AG08395 (cell line): ENCODE results near the gene SPDYE4.

Source experiments
- DNase-seq: peaks from one replicate; pipeline ENCODE4 v3.0.0; 2012; ENCODE audit warnings: mixed read lengths, low spot score

SPDYE4 gene

DNA sequence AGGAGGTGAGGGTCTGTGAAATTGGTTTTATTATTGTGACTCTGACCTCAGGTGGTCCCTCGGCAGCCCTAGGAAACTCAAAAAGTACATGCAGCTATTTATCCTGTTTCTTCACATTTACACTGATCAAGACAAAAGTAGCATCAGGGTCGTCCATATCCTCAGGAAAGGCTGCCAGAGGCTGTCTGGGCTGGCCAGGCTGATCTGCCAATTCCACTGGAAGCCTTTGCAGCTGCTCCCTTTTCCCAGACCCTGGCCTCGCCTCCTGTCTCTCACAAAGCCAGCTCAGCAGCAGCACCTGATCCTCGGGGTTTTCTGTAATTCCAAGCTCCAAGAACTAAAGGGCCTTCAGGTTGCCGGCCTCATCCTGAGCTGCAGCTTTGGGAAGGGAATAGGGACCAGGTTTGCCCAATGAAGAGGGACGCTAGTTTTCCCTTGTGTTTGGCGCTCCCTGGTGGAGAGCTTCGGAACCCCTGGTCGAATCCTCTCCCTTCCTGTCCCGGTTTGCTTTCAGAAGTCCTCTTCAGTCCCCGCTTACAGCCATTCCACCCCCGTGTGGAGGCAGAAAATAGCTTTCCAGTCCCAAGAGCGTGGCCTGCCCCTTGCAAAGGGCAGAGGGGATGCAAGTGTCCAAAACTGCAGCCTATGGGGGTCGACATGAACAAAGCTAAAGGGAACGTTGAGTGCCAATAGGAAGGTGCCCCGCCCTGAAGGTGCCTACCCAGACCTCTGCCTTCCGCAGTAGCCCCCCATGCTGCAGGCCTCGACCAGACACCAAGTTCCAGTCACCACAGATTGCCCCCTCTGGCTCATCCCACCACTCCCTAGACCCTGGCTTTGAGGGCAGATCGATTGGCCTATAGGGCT, 27.4 kb upstream of the SPDYE4 start:
- DNase-seq, result peak; percentile 82

DNA sequence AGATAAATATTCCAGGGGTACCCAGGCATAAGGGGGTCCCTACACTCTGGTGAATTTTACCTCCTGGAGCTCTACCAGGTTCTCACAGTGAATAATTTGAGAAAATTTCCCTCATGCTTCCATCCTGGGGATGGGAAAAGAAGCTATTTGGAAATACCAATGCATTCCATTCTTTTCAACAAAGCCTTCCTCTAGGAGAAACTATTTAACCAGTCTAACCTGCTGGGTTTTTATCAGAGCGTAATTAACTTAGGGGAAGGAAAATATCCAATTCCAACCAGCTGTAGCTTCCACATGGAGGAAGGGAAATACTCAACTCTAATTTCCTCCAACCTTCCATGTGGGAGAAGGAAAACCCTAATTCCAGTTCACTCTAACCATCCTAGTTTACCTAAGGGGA, 23.8 kb upstream of the SPDYE4 start:
- no peak for DNase-seq

DNA sequence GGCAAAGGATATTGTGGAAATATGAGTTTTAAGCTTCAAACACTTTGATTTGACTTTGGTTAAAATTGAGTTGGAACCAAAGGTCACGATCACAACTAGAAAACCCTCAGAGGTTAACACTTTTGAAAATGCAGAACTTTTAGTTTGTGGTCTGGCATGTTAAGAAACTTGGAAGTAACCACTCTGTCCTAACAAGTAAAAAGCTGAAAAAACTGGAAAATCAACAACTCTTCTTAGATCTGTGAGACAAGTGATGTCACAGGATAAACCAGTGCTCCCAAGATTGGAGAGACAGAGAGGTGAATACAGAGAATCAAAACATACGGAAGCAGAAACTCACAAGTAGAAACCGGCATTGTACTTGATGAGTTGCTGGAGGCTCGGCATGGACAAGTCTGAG, 23.4 kb upstream of the SPDYE4 start:
- DNase-seq, result no peak

DNA sequence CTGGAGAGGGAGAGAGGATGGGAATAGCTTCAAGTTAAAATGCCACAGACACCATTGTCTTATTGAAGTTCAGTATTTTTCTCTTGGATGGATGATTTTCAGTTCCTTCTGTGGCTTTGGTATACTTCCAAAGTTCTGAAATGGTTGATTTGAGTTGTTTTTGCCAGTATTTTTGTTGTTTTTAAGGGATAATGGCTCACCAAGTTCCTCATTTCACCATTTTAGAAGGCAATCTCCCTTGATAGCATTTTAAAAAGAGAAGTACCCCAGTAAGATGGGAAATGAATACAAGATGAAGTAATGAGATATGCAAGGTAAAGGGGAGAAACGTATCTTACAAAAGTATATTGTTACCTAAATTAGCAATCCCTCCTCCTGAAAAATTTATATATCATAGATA, 18.5 kb upstream of the SPDYE4 start:
- no peak for DNase-seq

DNA sequence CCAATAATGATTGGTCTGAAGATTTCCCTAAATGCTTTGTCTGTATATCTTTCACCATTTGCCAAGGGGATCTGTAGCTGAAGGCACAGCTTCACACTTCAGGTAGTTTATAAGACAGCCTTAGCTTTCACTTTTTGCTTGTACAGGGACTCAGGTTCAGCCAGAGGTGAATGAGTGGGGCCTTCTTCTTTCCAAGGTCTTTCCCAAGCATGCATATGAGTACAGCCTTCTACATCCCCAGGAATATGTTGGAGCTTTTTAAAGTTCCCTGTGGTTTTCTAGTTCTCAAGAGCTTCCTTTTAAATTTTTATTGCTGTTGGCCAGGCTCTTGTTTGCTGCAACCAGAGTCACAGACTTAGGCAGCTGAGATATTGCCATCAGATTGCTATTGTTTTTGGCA, 17.9 kb upstream of the SPDYE4 start:
- no peak for DNase-seq

DNA sequence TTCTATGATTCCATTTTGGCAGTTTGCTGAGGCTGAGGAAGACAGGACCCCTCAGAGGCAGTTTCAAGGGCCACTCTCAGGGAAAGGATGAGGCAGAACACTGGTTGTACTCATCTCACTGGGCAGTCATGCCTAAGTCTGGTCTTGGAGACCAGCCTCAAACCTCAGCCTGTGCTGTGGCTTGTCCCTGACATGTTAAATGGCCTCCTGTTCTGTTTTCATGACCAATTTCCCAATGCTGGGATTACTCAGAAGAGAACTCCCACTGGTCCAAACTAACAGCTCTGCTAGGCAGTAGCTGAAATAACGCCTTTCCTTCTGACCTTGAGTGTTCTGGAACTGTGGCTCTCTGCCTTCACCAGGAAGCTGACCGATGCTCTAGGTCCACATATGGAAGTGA, 8.4 kb upstream of the SPDYE4 start:
- no peak for DNase-seq

DNA sequence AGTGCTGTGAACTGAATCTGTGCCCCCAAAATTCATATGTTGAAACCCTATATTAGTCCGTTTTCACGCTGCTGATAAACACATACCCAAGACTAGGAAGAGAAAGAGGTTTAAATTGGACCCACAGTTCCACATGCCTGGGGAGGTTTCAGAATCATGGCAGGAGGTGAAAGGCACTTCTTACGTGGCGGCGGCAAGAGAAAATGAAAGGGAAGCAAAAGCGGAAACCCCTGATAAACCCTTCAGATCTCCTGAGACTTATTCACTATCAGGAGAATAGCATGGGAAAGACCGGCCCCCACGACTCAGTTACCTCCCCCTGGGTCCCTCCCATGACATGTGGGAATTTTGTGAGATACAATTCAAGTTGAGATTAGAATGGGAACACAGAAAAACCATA, 3.7 kb upstream of the SPDYE4 start:
- DNase-seq, result no peak

DNA sequence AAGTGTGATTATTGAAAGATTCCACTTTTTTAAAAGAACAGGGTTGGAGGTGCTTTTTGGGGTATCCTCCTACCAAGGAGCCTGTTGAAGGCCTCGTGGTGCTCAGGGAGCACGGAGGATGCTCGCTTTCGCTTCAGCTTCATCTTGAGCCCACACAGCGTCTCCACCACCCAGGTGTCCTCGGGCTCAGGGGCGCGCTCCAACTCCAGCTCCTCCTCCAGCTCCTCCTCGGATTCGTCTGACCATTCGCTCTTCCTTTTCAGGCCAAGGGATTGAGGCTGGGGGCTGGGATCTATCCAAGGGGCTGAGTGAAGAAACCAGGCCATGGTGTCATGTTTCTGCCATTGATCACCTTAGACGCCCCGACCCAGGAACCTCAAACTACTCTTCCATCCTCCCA, 1.2 kb downstream of the SPDYE4 start:
- DNase-seq, result no peak

DNA sequence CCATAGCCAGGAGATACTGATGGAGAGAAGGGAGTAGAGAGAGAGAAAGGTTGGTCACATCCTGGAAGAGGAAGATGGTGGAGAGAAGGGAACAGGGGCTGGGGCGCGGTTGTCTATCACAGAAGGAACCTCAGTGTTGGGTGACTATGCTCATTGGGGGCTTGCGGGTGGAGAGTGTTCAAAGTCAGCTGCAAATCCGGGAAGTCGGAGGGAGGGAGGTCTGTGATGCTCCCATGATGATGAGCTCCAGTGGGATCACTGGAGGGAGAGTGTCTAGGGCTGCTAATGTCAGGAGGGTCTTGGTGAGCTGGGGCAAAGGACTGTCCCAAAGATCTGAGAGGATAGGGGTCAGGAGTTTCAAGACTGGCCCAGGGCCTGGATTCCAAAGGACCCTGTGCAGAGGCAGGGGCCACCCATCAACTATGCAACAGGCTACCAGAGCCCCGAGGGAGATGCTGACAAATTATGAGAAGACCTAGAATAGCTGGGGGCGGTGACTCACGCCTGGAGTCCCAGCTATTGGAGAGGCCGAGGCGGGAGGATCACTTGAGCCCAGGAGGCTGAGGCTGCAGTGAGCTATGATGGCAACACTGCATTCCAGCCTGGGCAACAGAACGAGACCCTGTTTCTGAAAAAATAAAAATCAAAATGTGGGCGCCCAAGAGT, 2.6 kb downstream of the SPDYE4 start:
- no peak for DNase-seq

DNA sequence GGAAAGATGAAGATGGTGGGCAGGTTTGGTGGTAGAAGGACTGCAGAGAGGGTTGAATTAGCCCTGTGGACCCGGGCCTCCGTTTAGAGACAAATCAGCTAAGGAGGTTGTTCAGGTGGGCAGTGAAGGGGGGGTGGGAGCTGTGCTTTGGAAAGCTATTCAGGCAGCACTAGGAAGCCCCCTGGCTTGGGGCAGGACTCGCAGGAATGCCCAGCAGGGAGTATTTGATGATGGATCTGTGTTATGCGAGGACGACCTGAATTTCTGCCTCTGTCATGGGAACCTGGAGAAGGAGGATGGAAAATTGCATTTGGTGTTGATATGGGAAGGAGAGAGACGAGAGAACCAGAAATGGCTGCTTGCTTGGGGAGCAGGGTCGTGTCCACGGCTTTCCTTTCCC, 3.5 kb downstream of the SPDYE4 start:
- no peak for DNase-seq

DNA sequence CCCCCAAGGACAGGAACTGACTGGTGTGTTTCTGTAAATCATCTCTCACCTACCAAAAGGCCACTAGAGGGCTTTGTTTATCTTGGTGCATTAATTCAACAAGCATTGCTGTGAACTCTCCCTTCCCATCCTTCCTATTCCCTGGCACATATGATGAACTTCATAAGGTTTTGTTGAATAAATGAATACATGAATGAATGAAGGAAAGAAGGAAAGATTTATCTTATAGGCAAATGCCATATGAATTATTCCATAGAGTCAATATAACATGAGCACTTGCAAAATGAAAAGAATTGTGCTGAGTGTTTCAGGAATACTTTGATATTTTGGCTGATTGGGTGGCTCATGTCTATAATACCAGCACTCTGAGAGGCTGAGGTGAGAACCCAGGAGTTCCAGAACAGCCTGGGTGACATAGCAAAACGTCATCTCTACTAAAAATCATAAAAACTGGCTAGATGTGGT, 4.3 kb downstream of the SPDYE4 start:
- peak; percentile 28 for DNase-seq

DNA sequence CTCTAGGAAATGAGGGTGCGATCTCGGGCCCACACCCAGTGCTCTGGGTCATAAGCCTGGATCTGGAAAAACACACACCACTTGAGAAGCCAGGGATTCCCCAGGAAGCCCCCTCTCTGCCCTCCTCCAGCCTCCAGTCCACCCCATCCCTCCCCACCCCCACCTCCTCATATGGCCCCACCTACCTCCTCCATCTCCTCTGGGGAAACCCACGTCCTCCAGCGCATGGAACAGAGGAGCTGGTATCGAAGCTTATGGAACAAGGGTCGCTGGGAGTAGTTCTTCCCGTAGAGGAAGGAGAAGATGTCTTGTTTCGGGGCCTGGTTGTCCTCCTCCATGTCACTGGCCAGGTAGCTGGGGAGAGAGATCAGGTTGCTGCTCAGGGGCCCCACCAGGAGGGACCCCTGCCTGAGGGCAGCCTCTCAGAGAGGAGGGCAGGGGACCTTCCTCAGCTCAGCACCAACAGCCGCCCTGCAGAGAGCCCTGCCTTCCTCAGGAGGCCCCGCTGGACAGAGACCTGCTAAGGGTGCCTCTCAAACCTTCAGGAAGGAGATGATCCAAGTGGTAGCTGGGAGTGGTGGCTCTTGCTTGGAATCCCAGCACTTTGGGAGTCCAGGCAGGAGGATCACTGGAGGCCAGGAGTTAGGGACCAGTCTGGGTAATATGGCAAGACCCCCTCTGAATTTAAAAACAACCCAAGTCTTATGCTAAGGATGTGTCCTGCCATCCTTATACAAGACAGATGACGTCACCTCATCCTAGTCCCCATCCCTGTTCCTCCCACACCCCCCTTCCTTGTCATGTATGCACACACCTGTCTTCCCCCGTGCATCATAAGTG, 5.0 kb downstream of the SPDYE4 start:
- no peak for DNase-seq

DNA sequence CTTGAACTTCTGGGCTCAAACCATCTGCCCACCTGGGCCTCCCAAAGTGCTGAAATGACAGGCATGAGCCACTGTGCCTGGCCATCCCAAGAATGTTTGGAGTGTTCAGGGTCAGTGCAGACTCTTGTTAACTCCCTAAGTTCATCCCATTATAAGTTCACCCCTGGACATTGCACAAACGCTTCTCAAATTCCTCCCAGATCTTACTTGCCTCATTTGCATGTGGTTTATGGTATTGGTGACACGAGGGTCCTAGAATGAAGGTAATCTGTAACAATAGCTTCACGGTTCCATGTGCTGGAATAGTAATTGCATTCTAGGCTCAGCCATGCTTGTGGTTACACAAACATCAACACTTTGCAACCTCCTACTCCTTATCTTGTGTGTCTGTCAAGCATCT, 8.7 kb downstream of the SPDYE4 start:
- DNase-seq, result no peak

DNA sequence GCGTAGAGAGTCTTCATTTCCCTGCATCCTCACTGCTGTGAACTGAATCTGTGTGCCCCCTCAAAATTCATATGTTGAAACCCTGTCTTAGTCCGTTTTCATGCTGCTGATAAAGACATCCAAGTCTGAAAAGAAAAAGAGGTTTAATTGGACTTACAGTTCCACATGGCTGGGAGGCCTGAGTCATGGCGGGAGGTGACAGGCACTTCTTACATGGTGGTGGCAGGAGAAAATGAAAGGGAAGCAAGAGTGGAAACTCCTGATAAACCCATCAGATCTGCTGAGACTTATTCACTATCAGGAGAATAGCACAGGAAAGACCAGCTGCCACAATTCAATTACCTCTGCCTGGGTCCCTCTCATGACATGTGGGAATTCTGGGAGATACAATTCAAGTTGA, 10.6 kb downstream of the SPDYE4 start:
- DNase-seq, result no peak

DNA sequence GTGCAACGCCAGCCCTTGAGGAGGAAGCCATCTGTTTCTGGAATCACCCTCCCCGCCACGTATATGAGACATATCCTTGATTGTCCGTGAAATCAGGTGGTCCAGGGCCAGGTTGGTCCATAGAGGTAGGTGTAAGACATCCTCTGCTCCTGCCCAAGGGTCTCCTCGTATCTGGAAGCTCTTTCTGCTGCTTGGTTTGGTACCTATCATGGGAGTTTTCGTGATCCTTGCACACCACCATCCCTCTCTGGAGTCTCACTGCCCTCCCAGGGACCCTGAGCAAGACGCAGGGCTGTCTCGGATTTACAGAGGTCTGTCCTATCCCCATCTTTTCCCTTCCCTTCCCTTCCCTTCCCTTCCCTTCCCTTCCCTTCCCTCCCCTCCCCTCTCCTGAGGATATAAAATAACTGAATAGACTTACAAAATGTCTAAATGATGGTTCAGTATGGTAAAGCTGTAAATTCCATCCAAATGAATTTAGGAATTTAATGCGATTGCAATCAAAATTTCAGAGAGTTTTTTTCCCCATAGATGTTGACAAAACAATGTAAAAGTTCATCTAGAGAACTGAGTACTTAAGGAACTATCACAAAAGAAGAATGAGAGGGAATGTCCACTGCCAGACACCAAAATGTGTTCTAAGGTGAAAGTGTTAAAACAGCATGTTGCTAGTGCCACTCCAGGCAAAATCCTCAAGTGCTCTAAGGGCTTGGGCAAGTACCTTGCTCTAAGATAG, 11.7 kb downstream of the SPDYE4 start:
- DNase-seq, result no peak

DNA sequence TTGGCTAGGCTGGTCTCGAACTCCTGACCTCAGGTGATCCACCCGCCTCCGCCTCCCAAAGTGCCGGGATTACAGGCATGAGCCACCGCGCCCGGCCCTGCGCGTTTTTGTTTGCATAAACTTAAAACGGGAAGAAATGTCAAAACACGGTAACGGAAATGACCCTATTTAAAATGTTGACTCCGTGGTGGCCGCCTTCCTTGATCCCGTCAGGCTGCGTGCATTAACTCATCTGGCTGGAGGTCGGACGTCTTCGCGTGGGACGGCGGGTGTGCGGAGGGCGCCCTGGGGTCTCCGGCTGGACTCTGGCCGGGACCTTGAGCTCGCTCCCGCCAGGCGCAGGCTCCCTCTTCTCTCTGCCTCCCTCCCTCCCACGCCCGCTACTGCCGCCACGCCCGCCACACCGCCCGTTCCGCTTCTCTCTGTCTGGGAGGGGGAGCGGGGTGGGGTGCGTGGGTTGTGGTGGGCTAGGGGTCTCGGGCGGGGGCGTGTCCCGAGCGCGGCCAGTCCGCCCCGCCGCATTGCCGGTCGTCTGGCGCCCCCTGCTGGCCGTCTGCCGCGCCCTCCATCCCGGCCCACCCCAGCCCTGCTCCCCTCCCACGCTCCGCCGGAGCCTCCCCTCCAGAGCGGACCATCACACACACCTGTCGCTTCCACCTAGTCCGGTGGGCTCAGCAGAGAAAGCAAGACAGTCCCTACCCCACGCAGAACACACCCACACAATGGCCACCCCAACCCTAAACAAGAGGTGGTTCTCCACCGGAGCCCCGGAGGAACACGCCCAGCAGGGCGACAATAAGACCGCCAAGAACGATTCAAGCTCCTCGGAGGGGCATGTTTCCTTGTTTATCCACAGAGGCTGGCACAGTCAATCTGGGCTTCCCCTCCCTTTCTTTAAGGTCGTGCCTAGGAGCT, 12.5 kb downstream of the SPDYE4 start:
- peak; percentile 81 for DNase-seq

DNA sequence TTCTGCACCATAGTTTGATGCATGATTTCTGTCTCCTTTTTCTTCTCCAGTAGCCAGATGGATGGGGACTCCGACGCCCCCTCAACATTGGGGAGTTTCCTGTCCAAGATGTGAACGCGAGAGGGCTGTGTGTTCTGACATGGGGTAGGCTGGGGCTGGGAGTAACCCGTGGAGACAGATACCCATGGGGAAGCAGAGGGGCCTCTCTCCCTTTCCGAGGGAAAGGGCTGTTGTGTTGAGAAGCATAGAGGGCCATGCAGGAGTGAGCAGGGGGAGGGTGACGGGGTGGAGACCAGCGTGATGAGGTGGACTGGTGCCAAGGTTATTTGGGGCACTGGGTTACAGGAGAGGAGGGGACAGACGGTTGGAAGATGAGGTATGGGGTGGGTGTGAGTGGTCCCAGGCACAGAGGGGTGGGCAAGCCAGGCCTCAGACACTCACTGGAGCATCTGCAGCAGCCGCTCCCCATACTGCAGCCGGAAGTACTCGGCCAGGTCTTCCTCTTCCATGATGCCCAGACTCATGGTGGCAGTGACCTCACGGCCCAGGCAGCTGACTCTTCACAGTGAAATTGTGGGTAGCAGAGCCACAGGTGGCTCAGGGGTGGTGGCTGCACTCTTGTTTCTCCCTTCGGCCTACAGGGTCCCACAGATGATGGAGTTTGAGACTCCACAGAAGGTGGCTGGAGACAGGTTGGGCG, 14.1 kb downstream of the SPDYE4 start:
- no peak for DNase-seq

DNA sequence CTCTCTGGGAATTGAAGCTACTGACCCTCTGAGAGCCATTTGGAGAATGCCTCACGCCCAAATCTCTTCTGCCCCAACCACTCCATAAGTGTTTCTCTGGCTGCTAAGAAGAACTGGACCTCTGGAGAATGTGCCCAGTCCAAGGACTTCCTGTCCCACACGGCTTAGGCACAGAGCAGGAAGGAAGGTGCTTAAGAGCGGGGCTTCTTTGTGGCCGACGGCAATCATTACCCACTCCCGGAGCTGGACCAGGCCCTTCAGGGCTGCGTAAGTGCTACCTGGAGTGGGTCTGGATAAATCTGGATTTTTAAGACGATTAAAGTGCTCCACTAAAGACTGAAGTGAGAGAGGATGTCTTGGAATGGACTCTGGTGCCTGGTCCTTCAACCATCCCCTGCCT, 15.5 kb downstream of the SPDYE4 start:
- DNase-seq, result no peak

DNA sequence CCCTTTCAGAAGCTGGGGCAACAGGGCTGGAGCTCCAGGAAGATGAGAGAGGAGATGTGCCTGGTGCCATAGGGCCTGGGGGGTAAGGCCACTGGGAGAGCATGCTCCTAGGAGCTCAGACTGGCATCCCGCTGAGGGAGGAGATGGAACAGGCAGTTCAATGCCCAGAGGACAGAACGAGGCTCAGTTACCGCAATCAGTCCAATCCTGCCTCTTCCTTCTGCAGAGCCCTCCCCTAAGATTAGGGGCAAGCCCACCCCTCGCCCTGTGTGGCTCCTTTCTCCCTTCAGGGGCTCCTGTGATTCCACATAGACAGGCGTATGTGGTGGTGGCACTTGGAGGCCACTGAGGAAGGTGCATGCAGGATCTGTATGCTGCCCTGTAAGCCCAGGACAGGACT, 16.1 kb downstream of the SPDYE4 start:
- no peak for DNase-seq

DNA sequence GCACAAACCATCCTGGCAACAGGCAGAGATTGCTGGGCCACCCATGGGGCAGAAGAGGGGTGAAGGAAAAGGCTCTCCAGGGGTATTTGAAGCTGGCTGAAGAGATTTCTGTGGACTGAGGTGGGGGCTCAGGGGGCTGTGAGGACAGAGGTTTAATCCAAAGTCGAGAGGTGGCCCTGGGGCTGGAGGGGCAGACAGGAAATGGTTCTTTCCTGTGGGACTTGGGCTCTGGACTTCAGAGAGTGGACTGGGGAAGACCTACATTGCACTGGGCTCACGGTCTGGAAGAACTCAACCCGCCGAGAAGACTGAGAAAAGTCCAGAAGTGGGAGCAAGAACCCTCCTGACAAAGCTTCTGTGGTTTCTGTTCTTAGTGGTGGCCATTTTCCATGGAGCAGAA, 16.6 kb downstream of the SPDYE4 start:
- no peak for DNase-seq
